Endothelial cell of umbilical vein (primary cell): ENCODE results near the gene ARHGAP29. TPM values are rescaled to one million over a fixed set of nuclear protein-coding genes. Genes with fewer than 3 reads are reported as not detected.

ENCODE experiments used
- BruUV-seq: library from RNA; stranded (reverse); fragments of 400-500 nt; replicated peaks from 2 replicates; lab custom pipeline; 2021; lab: Mats Ljungman, UMichigan
- CTCF ChIA-PET: fragments of 300-600, 350-600 bp; sonication (Branson Sonifier 250); formaldehyde crosslinking; loops from one replicate; lab custom pipeline; 2021; ENCODE audit warnings: antibody characterized with exemption, inconsistent platforms; lab: Charles Lee
- POLR2A ChIA-PET: fragments of 300-600, 350-600 bp; sonication (Branson Sonifier 250); formaldehyde crosslinking; loops from one replicate; lab custom pipeline; 2021; ENCODE audit warnings: antibody characterized with exemption, inconsistent platforms; lab: Charles Lee
- DNase-seq: peaks from one replicate; pipeline ENCODE4 v3.0.0-alpha.2; 2011; ENCODE audit warnings: low read depth, low spot score
- FAIRE-seq: peaks from 2 replicates; lab custom pipeline; 2011; peaks lifted over from hg19 to GRCh38; lab: Jason Lieb, UNC
- H2AFZ ChIP-seq: 2 replicates; pipeline ENCODE4 v1.6.0; 2012; ENCODE audit warnings: low read depth, low read length, control low read depth, inconsistent platforms
- H3K27ac ChIP-seq: 2 replicates; pipeline ENCODE4 v1.5.1; 2011; ENCODE audit warnings: low read depth, mild to moderate bottlenecking, control low read depth, low read length, moderate library complexity; ENCODE audit not compliant: insufficient read depth
- H3K27me3 ChIP-seq, 2 experiments: 2 replicates each; pipeline versions ENCODE4 v1.6.0 to v1.6.1; 2011; ENCODE audit warnings: low read length in 2 of 2, mixed read lengths in 1 of 2; ENCODE audit not compliant: control insufficient read depth in 2 of 2, insufficient read depth in 2 of 2
- H3K36me3 ChIP-seq, 2 experiments: 2 replicates in 1 of 2; 3 replicates in 1 of 2; pipeline ENCODE4 v1.5.1; 2011; ENCODE audit warnings: low read length in 2 of 2, mild to moderate bottlenecking in 1 of 2, moderate library complexity in 1 of 2; ENCODE audit not compliant: control insufficient read depth in 2 of 2, insufficient read depth in 2 of 2; ENCODE audit errors: extremely low read depth in 1 of 2
- H3K4me1 ChIP-seq: 3 replicates; pipeline ENCODE4 v1.5.1; 2011; ENCODE audit warnings: mild to moderate bottlenecking, low read length; ENCODE audit not compliant: control insufficient read depth, insufficient read depth; ENCODE audit errors: extremely low read depth
- H3K4me2 ChIP-seq: 2 replicates; pipeline ENCODE4 v1.6.1; 2011; ENCODE audit warnings: low read length, control low read depth, mixed read lengths; ENCODE audit not compliant: insufficient read depth
- H3K4me3 ChIP-seq, 3 experiments: fragments of 200-600 bp in 1 of 3; sonication (generic), shearing (Covaris generic) in 1 of 3; replicated peaks in 1 of 3; 2 replicates each; pipeline ENCODE4 v1.5.1; 2011 to 2016; ENCODE audit warnings: control low read depth in 3 of 3, low read length in 3 of 3, mild to moderate bottlenecking in 2 of 3, inconsistent platforms in 1 of 3, low read depth in 1 of 3, moderate library complexity in 1 of 3; ENCODE audit not compliant: insufficient read depth in 1 of 3
- H3K79me2 ChIP-seq: 2 replicates; pipeline ENCODE4 v1.6.0; 2012; ENCODE audit warnings: low read length, inconsistent platforms; ENCODE audit not compliant: control insufficient read depth, insufficient read depth
- H3K9ac ChIP-seq: replicated peaks from 2 replicates; pipeline ENCODE3; 2011; ENCODE audit warnings: low read length, control low read depth; ENCODE audit not compliant: insufficient read depth; ENCODE audit errors: extremely low read depth
- H3K9me1 ChIP-seq: replicated peaks from 3 replicates; pipeline ENCODE4 v1.6.0; 2011; ENCODE audit warnings: mild to moderate bottlenecking, low read length; ENCODE audit not compliant: control insufficient read depth, insufficient read depth; ENCODE audit errors: extremely low read depth
- H3K9me3 ChIP-seq: replicated peaks from 2 replicates; pipeline ENCODE4 v1.5.1; 2012; ENCODE audit warnings: low read length, inconsistent platforms; ENCODE audit not compliant: control insufficient read depth, insufficient read depth
- H4K20me1 ChIP-seq: replicated peaks from 2 replicates; pipeline ENCODE3; 2011; ENCODE audit warnings: mild to moderate bottlenecking, low read length; ENCODE audit not compliant: control insufficient read depth, insufficient read depth; ENCODE audit errors: extremely low read depth
- CTCF ChIP-seq, 2 donors: IDR thresholded peaks; 1 replicate in 1 of 2; 2 replicates in 1 of 2; pipeline ENCODE4 v1.5.1; 2011; ENCODE audit warnings: low read length in 2 of 2, mild to moderate bottlenecking in 2 of 2, moderate library complexity in 2 of 2, control low read depth in 1 of 2, inconsistent platforms in 1 of 2, low read depth in 1 of 2; ENCODE audit not compliant: insufficient read depth in 1 of 2; ENCODE audit errors: extremely low read depth in 1 of 2
- EZH2 ChIP-seq: IDR thresholded peaks from 2 replicates; pipeline ENCODE4 v1.6.1; 2012; ENCODE audit warnings: borderline replicate concordance, low read depth, mild to moderate bottlenecking, moderate library complexity, low read length, inconsistent platforms; ENCODE audit not compliant: severe bottlenecking
- FOS ChIP-seq: IDR thresholded peaks from 2 replicates; pipeline ENCODE4 v1.6.1; 2011; ENCODE audit warnings: mild to moderate bottlenecking, low read length, moderate library complexity, borderline replicate concordance; ENCODE audit not compliant: insufficient read depth
- GATA2 ChIP-seq: IDR thresholded peaks from 2 replicates; pipeline ENCODE4 v1.7.0; 2011; ENCODE audit warnings: low read depth, mild to moderate bottlenecking, moderate library complexity, mixed read lengths, low read length; ENCODE audit not compliant: insufficient read length, insufficient read depth
- JUN ChIP-seq: IDR thresholded peaks from 2 replicates; pipeline ENCODE4 v1.6.1; 2011; ENCODE audit warnings: borderline replicate concordance, low read depth; ENCODE audit not compliant: insufficient read length, insufficient read depth
- MAX ChIP-seq: IDR thresholded peaks from 2 replicates; pipeline ENCODE4 v1.6.1; 2011; ENCODE audit not compliant: insufficient read depth, insufficient read length
- MYC ChIP-seq: IDR thresholded peaks from one replicate; pipeline ENCODE4 v1.6.1; 2011; ENCODE audit warnings: mild to moderate bottlenecking, low read depth, low read length
- POLR2A ChIP-seq: IDR thresholded peaks from 2 replicates; pipeline ENCODE4 v1.6.1; 2012; ENCODE audit warnings: low read depth, mild to moderate bottlenecking, control low read depth, low read length
- POLR2AphosphoS5 ChIP-seq: IDR thresholded peaks from 2 replicates; pipeline ENCODE4 v1.6.1; 2012; ENCODE audit warnings: low read depth, mild to moderate bottlenecking, control low read depth, low read length, moderate library complexity; ENCODE audit not compliant: insufficient read depth
- dilution Hi-C: fragments of 300-500 bp; cut with MboI; formaldehyde crosslinking; loops from one replicate; pipeline ENCODE4 v1.15.0; 2019; ENCODE audit warnings: low sequenced_read_pairs; ENCODE audit not compliant: extremely low pct_ligation_motif_present
- intact Hi-C: fragments of 100-400 bp; cut with micrococcal nuclease; formaldehyde crosslinking; loops from one replicate; pipeline ENCODE4 v1.10.0; 2022
- polyA plus RNA-seq, 4 experiments: library from polyadenylated mRNA; depleted of rRNA in 3 of 4; stranded (reverse) in 3 of 4; unstranded in 1 of 4; fragments of >200 nt; gene quantifications; 2 replicates each; pipeline versions ENCODE4 v1.2.1 to v1.2.3, GENCODE V29; 2011 to 2012; ENCODE audit warnings: missing spikeins in 1 of 4
- total RNA-seq: library from RNA; stranded (reverse); gene quantifications from 2 replicates; pipeline ENCODE4 v1.2.3, GENCODE V29; 2021

The ARHGAP29 gene
- total and polyA plus RNA-seq, 2 donors (not counting 3 experiments of a cell fraction or from before 2014, with no cell fraction given): 56.3 to 199 TPM

DNA sequence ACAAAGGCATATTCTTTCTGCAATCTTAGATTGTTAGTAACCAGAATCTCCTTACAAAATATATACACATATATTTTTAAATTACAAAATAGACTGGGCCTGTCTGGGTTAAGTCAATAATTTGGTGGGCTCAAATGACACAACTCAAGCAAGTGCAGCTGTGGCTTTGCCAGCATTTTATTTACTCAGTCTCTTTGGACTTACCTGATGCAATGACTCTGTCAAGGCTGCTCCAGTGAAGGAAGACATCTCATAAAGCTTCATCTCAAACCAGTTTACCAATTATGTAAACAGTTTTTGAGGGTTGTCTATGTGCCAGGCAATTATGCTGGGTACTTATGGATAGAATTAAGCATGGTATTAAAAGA, 93.6 kb downstream of the ARHGAP29 start:
- Histone ChIP-seq H3K36me3 (no peaks in the 10 kb centered on the region), H3K9me3 (no peaks in the 10 kb centered on the region), H3K79me2 (no peaks in the 10 kb centered on the region), H3K27ac (no peak overlapping the region), H3K4me2 (no peak overlapping the region), H3K9me1 (no peaks in the 10 kb centered on the region), H3K27me3 (no peaks in the 10 kb centered on the region), H3K9ac (no peak overlapping the region), H3K4me3 (no peak overlapping the region), H2AFZ (no peak overlapping the region), H3K4me1 (peaks cover 22% of the 10 kb centered on the region), H4K20me1 (no peaks in the 10 kb centered on the region)
- dilution Hi-C loops: no loop called here
- CTCF ChIA-PET: no interaction called here
- TF ChIP-seq CTCF (IDR thresholded peaks at IDR 0.05; ENCODE audit: extremely low read depth in 1 of 2, insufficient read depth in 1 of 2, low read depth in 1 of 2, low read length in 2 of 2) (no peak), FOS (no peak), MAX (no peak), GATA2 (no peak), MYC (no peak), POLR2AphosphoS5 (no peak), EZH2 (no peak), POLR2A (no peak), JUN (no peak)
- DNase-seq: no peak
- FAIRE-seq: no peak
- intact Hi-C loops: loop anchor here (2.0 kb wide), 1 partner anchor 75 kb away; no protein-coding TSS in a partner anchor
- no TSS peak for BruUV-seq
- POLR2A ChIA-PET: no interaction called here
